Stimulated activated CD4-positive, alpha-beta T cell treated with anti-CD3 and anti-CD28 coated beads, TNF-alpha, amount 100 ng/mL, for 1 hour (primary cell): Measurements from ENCODE around the gene HNRNPL.
"Not testable (repeated sequence)": the region's sequence is repeated elsewhere in the genome, so short reads cannot be mapped to it uniquely, and the experiment has no call there.

Experiments used
- DNase-seq, 3 donors: peaks; one replicate each; pipeline ENCODE4 v3.0.0-alpha.2; 2020; ENCODE audit warnings: low read depth in 3 of 3, low spot score in 1 of 3

HNRNPL gene

GRCh38 chr19:38805180-38805579 is 44.6 kb downstream of the HNRNPL start:
- no peak for DNase-seq

- DNase-seq, result no peak
Observed at GRCh38 chr19:38803543-38803942, 46.2 kb downstream of the HNRNPL start.

- no peak for DNase-seq
Observed at GRCh38 chr19:38801359-38802095, 48.3 kb downstream of the HNRNPL start.

DNA sequence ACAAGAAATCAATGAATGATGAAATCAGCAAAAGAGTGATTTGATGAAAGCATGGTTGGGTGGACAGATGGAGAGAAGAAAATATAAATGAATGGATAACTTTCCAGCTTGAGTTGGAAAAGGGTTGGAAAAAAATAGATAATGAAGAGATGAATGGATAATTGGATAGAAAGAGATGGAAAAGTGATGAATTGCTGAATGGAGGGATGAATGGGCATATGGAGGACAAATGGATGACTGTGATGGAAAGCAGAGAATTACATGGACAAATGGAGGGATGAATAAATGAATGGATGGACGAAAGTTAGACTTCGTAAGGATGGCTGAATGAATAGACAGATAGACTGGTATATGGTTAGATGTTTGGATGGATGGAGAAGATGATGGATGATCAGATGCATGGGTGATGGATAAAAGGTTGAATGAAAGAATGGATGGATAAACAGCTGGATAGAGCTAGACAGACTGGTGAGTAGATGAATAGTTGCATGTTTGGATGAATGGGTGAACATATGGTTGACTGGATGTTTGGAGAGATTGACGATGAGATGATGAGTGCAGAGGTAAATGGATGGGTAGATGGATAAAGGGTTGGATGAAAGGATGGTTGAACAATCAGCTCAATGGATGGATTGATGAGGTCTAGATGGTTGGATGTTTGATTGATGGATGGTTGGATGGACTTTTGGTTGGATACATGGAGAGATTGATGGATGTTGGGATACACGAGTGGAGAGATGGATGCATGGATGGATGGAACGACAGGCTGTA is 49.0 kb downstream of the HNRNPL start:
- DNase-seq, result no peak

GRCh38 chr19:38799104-38799503 is 50.7 kb downstream of the HNRNPL start:
- DNase-seq, result no peak

DNA sequence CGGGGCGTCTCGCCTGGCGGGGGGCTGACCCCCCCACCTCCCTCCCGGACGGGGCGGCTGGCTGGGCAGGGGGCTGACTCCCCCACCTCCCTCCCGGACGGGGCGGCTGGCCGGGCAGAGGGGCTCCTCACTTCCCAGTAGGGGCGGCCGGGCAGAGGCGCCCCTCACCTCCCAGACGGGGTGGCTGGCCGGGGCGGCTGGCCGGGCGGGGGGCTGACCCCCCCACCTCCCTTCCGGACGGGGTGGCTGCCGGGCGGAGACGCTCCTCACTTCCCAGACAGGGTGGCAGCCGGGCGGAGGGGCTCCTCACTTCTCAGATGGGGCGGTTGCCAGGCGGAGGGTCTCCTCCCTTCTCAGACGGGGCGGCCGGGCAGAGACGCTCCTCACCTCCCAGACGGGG is 52.0 kb downstream of the HNRNPL start:
- DNase-seq, result not testable (repeated sequence)

- DNase-seq, result no peak
Observed at GRCh38 chr19:38796154-38796553, 53.6 kb downstream of the HNRNPL start.

DNA sequence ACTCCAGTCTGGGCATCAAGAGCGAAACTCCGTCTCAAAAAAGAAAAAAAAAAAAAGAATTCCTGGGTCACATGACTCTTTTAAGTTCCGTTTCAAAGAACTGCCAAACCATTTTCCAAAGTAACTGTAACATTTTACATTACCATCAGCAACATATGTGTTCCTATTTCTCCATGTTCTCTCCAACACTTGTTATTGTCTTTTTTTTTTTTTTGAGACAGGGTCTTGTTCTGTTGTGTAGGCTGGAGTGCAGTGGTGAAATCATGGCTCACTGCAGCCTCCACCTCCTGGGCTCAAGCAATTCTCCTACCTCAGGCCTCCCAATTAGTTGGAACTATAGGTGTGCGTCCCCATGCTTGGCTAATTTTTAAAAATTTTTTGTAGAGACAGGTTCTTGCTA is 54.2 kb downstream of the HNRNPL start:
- DNase-seq, result no peak

DNA sequence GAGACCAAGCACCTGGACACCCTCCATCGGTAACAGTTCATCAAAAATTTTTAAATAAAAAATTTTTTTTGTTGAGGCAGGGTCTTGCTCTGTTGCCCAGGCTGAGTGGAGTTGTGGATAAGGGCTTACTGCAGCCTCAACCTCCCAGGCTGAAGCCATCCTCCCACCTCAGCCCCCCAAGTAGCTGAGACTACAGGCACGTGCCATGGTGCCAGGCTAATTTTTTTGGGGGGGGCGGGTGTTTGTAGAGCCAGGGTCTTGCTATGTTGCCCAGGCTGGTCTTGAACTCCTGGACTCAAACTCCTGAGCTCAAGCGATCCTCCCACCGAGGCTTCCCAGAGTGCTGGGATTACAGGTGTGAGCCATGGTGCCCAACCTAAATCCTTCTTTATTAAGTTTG is 56.1 kb downstream of the HNRNPL start:
- DNase-seq, result no peak

DNA sequence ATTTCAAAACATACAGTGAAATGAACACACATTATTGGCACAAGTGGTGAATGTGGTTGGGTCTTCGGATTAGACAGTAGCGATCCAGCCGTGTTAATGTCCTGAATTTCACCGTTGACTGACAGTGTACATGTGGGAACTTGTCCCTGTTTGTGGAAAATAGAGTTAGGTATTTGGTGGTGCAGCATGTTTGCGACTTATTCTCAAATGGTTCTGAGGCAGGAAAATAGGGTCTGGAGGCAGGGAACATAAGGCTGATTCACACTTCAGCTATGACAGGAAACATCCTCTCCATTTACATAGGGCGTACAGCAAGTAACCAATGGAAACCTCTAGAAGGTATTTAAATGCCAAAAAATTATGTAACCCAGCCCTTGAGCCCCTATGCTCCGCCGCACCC is 56.6 kb downstream of the HNRNPL start:
- no peak for DNase-seq

DNA sequence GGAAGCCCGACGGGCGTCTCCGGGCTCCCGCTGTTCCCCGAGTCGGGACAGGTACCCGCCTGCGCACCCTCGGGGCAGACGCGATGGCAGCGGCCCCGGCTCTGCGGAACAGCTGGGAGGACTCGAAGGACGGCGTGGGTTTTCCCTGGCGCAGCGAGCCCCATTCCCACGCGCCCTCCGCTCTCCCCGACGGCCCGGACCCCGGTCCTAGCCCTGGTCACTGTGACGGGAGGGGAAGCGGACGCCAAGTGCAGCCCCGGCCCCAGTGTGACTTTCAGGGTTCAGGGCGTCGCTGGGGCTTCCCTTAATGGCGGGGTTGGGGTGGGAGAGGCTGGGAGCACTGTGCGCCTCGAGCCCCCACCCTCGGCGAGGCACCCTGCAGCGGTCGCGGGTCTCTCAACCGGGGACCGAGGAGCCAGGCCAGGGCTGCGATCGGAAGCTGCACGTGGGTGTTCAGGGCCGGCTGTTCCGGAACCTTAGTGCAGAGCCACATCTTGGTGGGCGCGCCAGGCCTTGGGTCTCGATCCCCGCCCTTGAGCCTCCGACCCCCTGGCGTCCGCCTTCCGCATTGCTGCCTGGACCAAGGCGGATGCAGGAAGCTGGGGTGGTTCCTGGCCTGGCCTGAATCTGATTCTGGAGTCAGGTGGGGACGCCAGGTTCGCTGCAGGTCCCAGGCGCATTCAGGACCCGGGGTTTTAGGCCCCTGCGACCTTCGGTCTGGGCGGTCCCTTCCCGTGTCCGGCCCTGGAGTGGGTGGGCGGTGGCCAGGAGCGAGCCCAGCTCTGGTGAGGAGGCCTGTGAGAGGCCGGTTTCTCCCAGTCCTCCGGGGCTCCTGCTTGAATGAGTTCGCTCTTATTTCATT is 57.3 kb downstream of the HNRNPL start:
- DNase-seq, result peak in 1 of 3 donors; percentile 7

GRCh38 chr19:38791451-38792064 is 58.2 kb downstream of the HNRNPL start:
- not testable (repeated sequence) for DNase-seq

GRCh38 chr19:38790507-38791403 is 59.0 kb downstream of the HNRNPL start:
- DNase-seq, result not testable (repeated sequence)

DNA sequence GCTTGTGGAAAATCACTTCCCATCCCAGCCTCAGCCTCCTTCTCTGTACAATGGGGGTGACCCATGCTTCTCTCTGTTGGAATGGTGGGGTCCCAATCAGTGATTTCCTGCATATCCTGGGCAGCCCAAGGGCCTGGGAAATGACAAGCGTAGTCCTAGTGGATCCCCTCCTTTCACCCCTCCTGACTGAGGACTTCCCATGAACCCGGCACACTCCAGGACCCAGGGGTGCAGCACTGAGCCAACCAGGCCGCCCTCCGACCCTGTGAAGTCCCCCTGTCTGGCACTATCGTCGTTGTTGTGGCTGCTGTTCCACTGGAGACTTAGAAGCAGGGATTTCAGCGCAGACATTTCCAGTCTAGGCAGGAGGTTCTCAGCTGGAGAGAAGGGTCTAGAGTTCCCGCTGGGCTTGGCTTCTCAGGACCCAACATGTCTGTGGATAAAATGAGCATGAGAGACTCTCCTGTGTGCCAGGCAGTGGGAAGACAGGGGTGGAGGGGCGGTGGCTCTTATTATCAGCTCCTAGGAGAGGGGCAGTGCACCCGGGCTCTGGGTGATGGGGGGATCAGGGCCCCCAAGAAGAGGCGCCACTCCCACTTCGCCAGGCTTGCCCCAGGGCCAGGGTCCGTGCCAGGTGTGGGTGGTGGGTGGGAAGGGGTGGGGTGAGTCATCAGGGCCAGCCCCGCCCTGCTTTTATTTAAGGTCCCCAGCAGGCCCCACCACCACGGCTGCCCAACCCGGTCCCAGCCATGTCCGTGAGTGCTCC is 61.1 kb downstream of the HNRNPL start, which contains the start of gene LGALS7B:
LGALS7B (plus strand) TSS at position 723 of the 766 bp plus-strand sequence; CDS start at position 750, 27 bp downstream.
- DNase-seq, result no peak

GRCh38 chr19:38786572-38787265 is 63.1 kb downstream of the HNRNPL start:
- DNase-seq, result no peak
